Activated CD4-positive, alpha-beta memory T cell treated with anti-CD3 and anti-CD28 coated beads for 36 hours (primary cell): Measurements from ENCODE around the gene NRBF2. TPM values are rescaled to one million over a fixed set of nuclear protein-coding genes. Genes with fewer than 3 reads are reported as not detected.

ENCODE experiments used
- CTCF ChIA-PET: fragments of 350-600 bp; sonication (Branson Sonifier 250); formaldehyde crosslinking; loops from one replicate; lab custom pipeline; 2021; ENCODE audit warnings: antibody characterized with exemption, inconsistent platforms; lab: Charles Lee
- POLR2A ChIA-PET: fragments of 350-600 bp; sonication (Branson Sonifier 250); formaldehyde crosslinking; loops from one replicate; lab custom pipeline; 2021; ENCODE audit warnings: antibody characterized with exemption; lab: Charles Lee
- DNase-seq: peaks from one replicate; pipeline ENCODE4 v3.0.0-alpha.2; 2020
- H3K27ac Mint-ChIP-seq: one replicate; pipeline ENCODE4 v1.8.0; 2021; ENCODE audit warnings: mixed read lengths
- H3K27me3 Mint-ChIP-seq: one replicate; pipeline ENCODE4 v1.8.0; 2021; ENCODE audit warnings: mixed read lengths
- H3K36me3 Mint-ChIP-seq: one replicate; pipeline ENCODE4 v1.8.0; 2021; ENCODE audit warnings: mixed read lengths
- H3K4me1 Mint-ChIP-seq: one replicate; pipeline ENCODE4 v1.8.0; 2021; ENCODE audit warnings: low read depth, mixed read lengths
- H3K4me3 Mint-ChIP-seq: one replicate; pipeline ENCODE4 v1.8.0; 2021; ENCODE audit warnings: mild to moderate bottlenecking, mixed read lengths
- H3K9me3 Mint-ChIP-seq: one replicate; pipeline ENCODE4 v1.8.0; 2021; ENCODE audit warnings: mixed read lengths
- intact Hi-C: fragments of 100-400 bp; cut with micrococcal nuclease; formaldehyde crosslinking; loops from one replicate; pipeline ENCODE4 v1.15.1; 2023
- total RNA-seq, 2 experiments: library from RNA; stranded (reverse); gene quantifications; one replicate each; pipeline ENCODE4 v1.2.3, GENCODE V29; 2021

NRBF2 gene
- total RNA-seq, 2 experiments from 2014 or later: 21.3 to 21.7 TPM

GRCh38 chr10:63168821-63169462, 35.8 kb downstream of the NRBF2 start:
- POLR2A ChIA-PET: no interaction called here
- CTCF ChIA-PET: interaction anchor here (2.3 to 9.6 kb wide), 3 partner anchors 461 to 731 kb away, joined by 7 to 319 read pairs (median 139); no protein-coding TSS in a partner anchor
- Mint-ChIP-seq H3K9me3 (no peaks in the 10 kb centered on the region), H3K36me3 (peaks cover 38% of the 10 kb centered on the region), H3K27me3 (no peaks in the 10 kb centered on the region), H3K4me1 (peaks cover 38% of the 10 kb centered on the region), H3K4me3 (no peak overlapping the region), H3K27ac (no peak overlapping the region)
- intact Hi-C loops: no loop called here
- no peak for DNase-seq

- H3K4me1 Mint-ChIP-seq: peaks cover 44% of the 10 kb centered on the region
- DNase-seq: no peak
- H3K27me3 Mint-ChIP-seq: no peaks in the 10 kb centered on the region
- ChIA-PET CTCF (interaction anchor here (1.0 to 9.6 kb wide), 4 partner anchors 11 to 550 kb away, joined by 3 to 319 read pairs (median 71); no protein-coding TSS in a partner anchor), POLR2A (no interaction called here)
- H3K36me3 Mint-ChIP-seq: peaks cover 43% of the 10 kb centered on the region
- no peak overlapping the region for H3K4me3 Mint-ChIP-seq
- no peak overlapping the region for H3K27ac Mint-ChIP-seq
- intact Hi-C loops: loop anchor here (5.0 kb wide), 3 partner anchors 317 to 403 kb away; partner anchors contain the start of gene REEP3
- no peaks in the 10 kb centered on the region for H3K9me3 Mint-ChIP-seq
Measured at GRCh38 chr10:63169624-63170023, 36.5 kb downstream of the NRBF2 start.

GRCh38 chr10:63171255-63171855, 38.2 kb downstream of the NRBF2 start:
- POLR2A ChIA-PET: no interaction called here
- intact Hi-C loops: loop anchor here (5.0 kb wide), 3 partner anchors 319 to 401 kb away; partner anchors contain the start of gene REEP3
- peaks cover 48% of the 10 kb centered on the region for H3K36me3 Mint-ChIP-seq
- no peak for DNase-seq
- H3K27me3 Mint-ChIP-seq: no peaks in the 10 kb centered on the region
- H3K4me3 Mint-ChIP-seq: no peak overlapping the region
- H3K4me1 Mint-ChIP-seq: peaks cover 47% of the 10 kb centered on the region
- CTCF ChIA-PET: interaction anchor here (1.0 to 8.7 kb wide), 5 partner anchors 16 to 549 kb away, joined by 3 to 139 read pairs (median 3); no protein-coding TSS in a partner anchor
- H3K9me3 Mint-ChIP-seq: no peaks in the 10 kb centered on the region
- H3K27ac Mint-ChIP-seq: no peak overlapping the region

DNA sequence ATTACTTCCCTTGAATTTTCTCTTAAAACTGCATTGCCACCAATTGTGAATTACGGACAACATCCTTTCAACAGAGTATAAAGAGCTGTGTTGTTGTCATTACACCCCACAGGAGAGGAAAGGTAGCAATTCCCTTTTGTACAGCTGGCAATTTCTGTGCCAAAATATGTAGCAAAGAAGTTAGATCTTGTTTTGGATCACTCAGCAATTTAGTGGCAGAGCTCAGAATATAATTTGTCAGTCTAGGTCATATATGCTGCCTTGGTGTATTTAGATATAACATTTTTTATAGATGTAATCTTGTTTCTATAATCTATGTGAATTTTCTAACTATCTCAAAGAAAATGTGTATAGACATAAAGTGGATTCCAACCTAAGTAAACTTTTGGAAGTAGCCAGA, 38.8 kb downstream of the NRBF2 start:
- peaks cover 47% of the 10 kb centered on the region for H3K4me1 Mint-ChIP-seq
- CTCF ChIA-PET: interaction anchor here (0.9 to 8.7 kb wide), 4 partner anchors 16 to 548 kb away, joined by 3 to 139 read pairs (median 4); no protein-coding TSS in a partner anchor
- H3K27ac Mint-ChIP-seq: no peak overlapping the region

GRCh38 chr10:63173468-63174232, 40.5 kb downstream of the NRBF2 start:
- Mint-ChIP-seq H3K36me3 (peaks cover 56% of the 10 kb centered on the region), H3K27me3 (no peaks in the 10 kb centered on the region), H3K9me3 (no peaks in the 10 kb centered on the region), H3K4me3 (no peak overlapping the region), H3K4me1 (peaks cover 52% of the 10 kb centered on the region), H3K27ac (peak overlapping the region; percentile 65)
- DNase-seq: no peak
- ChIA-PET CTCF (interaction anchor here (0.6 to 2.7 kb wide), 8 partner anchors 16 to 641 kb away, joined by 3 to 20 read pairs (median 3); no protein-coding TSS in a partner anchor), POLR2A (interaction anchor here (1.2 kb wide), 1 partner anchor 533 kb away, joined by 3 read pairs; no protein-coding TSS in a partner anchor)
- intact Hi-C loops: loop anchor here (1.0 to 5.0 kb wide), 7 partner anchors 33 to 534 kb away; partner anchors contain the start of gene REEP3

More for the DNA sequence above, 38.8 kb downstream of the NRBF2 start:
- no peak for DNase-seq
- POLR2A ChIA-PET: no interaction called here
- Mint-ChIP-seq H3K4me3 (no peak overlapping the region), H3K27me3 (no peaks in the 10 kb centered on the region), H3K9me3 (no peaks in the 10 kb centered on the region), H3K36me3 (peaks cover 48% of the 10 kb centered on the region)
- intact Hi-C loops: loop anchor here (5.0 kb wide), 3 partner anchors 320 to 400 kb away; partner anchors contain the start of gene REEP3

GRCh38 chr10:63175534-63175933, 42.4 kb downstream of the NRBF2 start:
- no peak for DNase-seq
- Mint-ChIP-seq H3K27me3 (no peaks in the 10 kb centered on the region), H3K27ac (no peak overlapping the region), H3K36me3 (peaks cover 48% of the 10 kb centered on the region), H3K9me3 (no peaks in the 10 kb centered on the region), H3K4me1 (peaks cover 42% of the 10 kb centered on the region), H3K4me3 (no peak overlapping the region)
- intact Hi-C loops: loop anchor here (2.0 kb wide), 1 partner anchor 93 kb away; no protein-coding TSS in a partner anchor
- POLR2A ChIA-PET: no interaction called here
- CTCF ChIA-PET: interaction anchor here (1.5 to 2.7 kb wide), 2 partner anchors 23 to 544 kb away, joined by 3 to 20 read pairs; no protein-coding TSS in a partner anchor

DNA sequence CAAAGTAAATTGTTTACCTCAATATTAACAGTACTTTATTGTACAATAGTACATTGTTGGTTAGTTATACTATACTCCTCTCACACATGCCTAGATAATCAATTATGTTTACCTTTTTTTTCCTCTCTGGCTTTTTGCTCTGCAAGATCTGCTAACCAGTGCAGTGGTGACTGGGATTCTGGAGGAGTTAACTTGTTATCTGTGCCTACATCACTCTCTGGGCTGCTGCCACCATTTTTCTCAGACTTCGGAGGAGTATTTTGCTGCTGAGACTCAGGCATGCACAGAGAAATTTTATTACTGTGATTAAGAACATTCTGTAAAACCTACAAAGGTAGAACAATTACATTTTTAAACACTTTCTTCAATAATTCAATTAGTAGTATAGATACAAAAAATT, 59.7 kb downstream of the NRBF2 start:
- Mint-ChIP-seq H3K27ac (no peak overlapping the region), H3K9me3 (no peaks in the 10 kb centered on the region), H3K27me3 (no peaks in the 10 kb centered on the region), H3K4me3 (no peak overlapping the region), H3K36me3 (peaks cover 32% of the 10 kb centered on the region), H3K4me1 (no peaks in the 10 kb centered on the region)
- intact Hi-C loops: no loop called here
- CTCF ChIA-PET: no interaction called here
- DNase-seq: no peak
- POLR2A ChIA-PET: no interaction called here

DNA sequence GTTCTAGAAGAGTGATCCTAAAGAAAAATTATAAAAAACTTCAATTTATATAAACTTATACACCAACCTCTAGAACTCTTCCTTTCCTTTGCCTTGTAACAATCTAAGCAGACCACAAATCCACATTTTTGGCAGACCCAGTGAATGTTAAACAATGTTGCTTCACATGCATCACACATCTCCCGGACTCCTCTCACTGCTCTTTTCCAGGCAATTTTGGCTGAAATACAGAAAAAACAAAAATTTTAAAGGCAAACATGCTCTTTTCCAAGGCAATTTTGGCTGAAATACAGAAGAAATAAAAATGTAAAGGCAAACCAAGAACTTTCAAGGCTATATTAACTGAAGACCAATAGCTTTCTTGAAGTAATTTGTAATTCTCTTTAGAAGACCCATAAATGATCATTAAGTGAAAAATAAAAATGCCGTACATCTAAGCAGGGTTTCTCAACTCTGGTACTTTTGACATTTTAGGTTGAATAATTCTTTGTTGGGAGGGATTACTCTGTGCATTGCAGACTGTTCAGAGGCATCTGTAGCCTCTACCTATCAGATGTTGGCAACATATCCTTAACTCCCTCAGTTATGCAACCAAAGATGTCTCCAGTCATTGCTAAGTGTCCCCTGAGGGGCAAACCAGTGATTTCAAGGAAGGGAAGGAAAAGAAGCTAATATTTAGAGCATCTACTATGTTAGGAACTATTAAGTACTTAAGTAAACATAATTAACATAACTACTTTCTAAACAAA, 64.4 kb downstream of the NRBF2 start:
- intact Hi-C loops: no loop called here
- no peak for DNase-seq
- peaks cover 24% of the 10 kb centered on the region for H3K36me3 Mint-ChIP-seq

GRCh38 chr10:63199716-63200115, 66.6 kb downstream of the NRBF2 start:
- Mint-ChIP-seq H3K9me3 (no peaks in the 10 kb centered on the region), H3K36me3 (peaks cover 14% of the 10 kb centered on the region), H3K27ac (no peak overlapping the region), H3K4me3 (no peak overlapping the region), H3K4me1 (peaks cover 7% of the 10 kb centered on the region), H3K27me3 (no peaks in the 10 kb centered on the region)
- intact Hi-C loops: no loop called here
- DNase-seq: no peak
- POLR2A ChIA-PET: no interaction called here
- CTCF ChIA-PET: interaction anchor here (1.9 kb wide), 1 partner anchor 521 kb away, joined by 8 read pairs; no protein-coding TSS in a partner anchor

More for the DNA sequence above, 64.4 kb downstream of the NRBF2 start:
- no peak overlapping the region for H3K4me3 Mint-ChIP-seq
- H3K27me3 Mint-ChIP-seq: no peaks in the 10 kb centered on the region
- ChIA-PET CTCF (interaction anchor here (0.5 to 1.5 kb wide), 2 partner anchors 18 to 31 kb away, joined by 4 to 6 read pairs; no protein-coding TSS in a partner anchor), POLR2A (no interaction called here)
- no peaks in the 10 kb centered on the region for H3K4me1 Mint-ChIP-seq
- no peak overlapping the region for H3K27ac Mint-ChIP-seq
- no peaks in the 10 kb centered on the region for H3K9me3 Mint-ChIP-seq

DNA sequence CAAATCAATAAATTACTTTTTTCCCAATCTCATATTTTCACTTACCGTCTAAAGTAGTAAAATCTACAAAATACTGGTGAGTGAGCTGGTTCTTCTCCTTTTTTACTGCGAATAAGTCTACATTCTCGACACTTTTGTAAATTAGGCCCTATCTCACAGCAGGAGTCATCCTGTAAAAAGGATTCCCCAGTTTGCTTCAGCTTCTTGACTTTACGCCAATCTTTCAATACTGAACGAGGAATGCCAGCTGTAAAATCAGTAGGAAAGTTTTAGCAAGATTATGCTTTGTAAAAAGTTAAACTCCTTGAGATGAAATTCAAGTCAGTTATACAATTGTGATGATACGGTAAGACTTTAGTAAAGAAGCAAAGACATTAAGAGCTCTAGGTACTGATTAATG, 67.3 kb downstream of the NRBF2 start:
- peaks cover 14% of the 10 kb centered on the region for H3K36me3 Mint-ChIP-seq
- no peaks in the 10 kb centered on the region for H3K9me3 Mint-ChIP-seq
- H3K27ac Mint-ChIP-seq: no peak overlapping the region
- ChIA-PET POLR2A (no interaction called here), CTCF (interaction anchor here (1.9 to 2.1 kb wide), 2 partner anchors 33 to 520 kb away, joined by 8 read pairs; no protein-coding TSS in a partner anchor)
- DNase-seq: no peak
- peaks cover 13% of the 10 kb centered on the region for H3K4me1 Mint-ChIP-seq
- no peak overlapping the region for H3K4me3 Mint-ChIP-seq
- H3K27me3 Mint-ChIP-seq: no peaks in the 10 kb centered on the region
- intact Hi-C loops: no loop called here

DNA sequence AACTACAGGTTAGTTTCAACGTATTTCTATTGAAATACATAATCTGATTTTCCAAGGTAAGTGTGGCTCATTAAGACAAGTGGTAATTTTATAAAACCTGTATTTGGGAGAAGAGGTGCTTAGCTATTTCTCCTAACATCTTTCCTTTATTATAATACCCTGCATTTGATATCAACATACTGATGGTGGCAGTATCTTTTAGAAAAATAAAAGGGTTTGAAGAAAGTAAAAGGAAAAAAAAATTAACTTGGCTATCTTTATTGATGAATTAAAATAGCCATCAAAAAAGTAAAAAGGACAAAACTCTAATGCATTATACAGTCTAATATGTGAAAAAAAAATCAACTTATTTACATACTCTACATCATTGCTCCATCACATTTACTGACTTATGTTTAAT, 68.0 kb downstream of the NRBF2 start:
- no peaks in the 10 kb centered on the region for H3K27me3 Mint-ChIP-seq
- H3K4me3 Mint-ChIP-seq: no peak overlapping the region
- H3K9me3 Mint-ChIP-seq: no peaks in the 10 kb centered on the region
- H3K4me1 Mint-ChIP-seq: peaks cover 16% of the 10 kb centered on the region
- peaks cover 14% of the 10 kb centered on the region for H3K36me3 Mint-ChIP-seq
- no peak overlapping the region for H3K27ac Mint-ChIP-seq
- ChIA-PET CTCF (interaction anchor here (0.8 to 2.1 kb wide), 2 partner anchors 34 to 519 kb away, joined by 3 to 8 read pairs; no protein-coding TSS in a partner anchor), POLR2A (no interaction called here)
- intact Hi-C loops: no loop called here
- no peak for DNase-seq
